NCI-H748 (cell line): ENCODE data around the gene TMEM107.

ENCODE experiments used
- DNase-seq: peaks from one replicate; lab custom pipeline; 2025; ENCODE audit not compliant: unreplicated experiment; lab: John Stamatoyannopoulos, UW

Gene TMEM107

GRCh38 chr17:8189711-8190477 lies 13.7 kb upstream of the TMEM107 start, which contains the start of gene BORCS6:
BORCS6 (minus strand) TSS chr17:8190180; CDS start chr17:8190140, 40 bp downstream.
- peak; percentile 99 for DNase-seq

GRCh38 chr17:8189041-8189710 lies 13.0 kb upstream of the TMEM107 start:
- DNase-seq, result peak; percentile 58

GRCh38 chr17:8188263-8188839 lies 12.2 kb upstream of the TMEM107 start:
- peak; percentile 53 for DNase-seq

- DNase-seq, result peak; percentile 99
Measured at GRCh38 chr17:8187517-8188262, 11.5 kb upstream of the TMEM107 start.

GRCh38 chr17:8186787-8187516 lies 10.8 kb upstream of the TMEM107 start:
- DNase-seq, result peak; percentile 98

- DNase-seq, result no peak
Measured at GRCh38 chr17:8186446-8186786, 10.2 kb upstream of the TMEM107 start.

GRCh38 chr17:8185582-8186445 lies 9.6 kb upstream of the TMEM107 start:
- DNase-seq, result peak; percentile 94

GRCh38 chr17:8176998-8177731 lies 985 bp upstream of the TMEM107 start:
- no peak for DNase-seq

GRCh38 chr17:8175795-8176196 lies 384 bp downstream of the TMEM107 start:
- peak; percentile 63 for DNase-seq

- DNase-seq, result peak; percentile 82
Measured at GRCh38 chr17:8173871-8174322, 2.3 kb downstream of the TMEM107 start.

GRCh38 chr17:8173056-8173870 lies 2.9 kb downstream of the TMEM107 start:
- peak; percentile 100 for DNase-seq

- peak; percentile 27 for DNase-seq
Measured at GRCh38 chr17:8170186-8170585, 6.0 kb downstream of the TMEM107 start.

GRCh38 chr17:8167526-8167925 lies 8.7 kb downstream of the TMEM107 start:
- no peak for DNase-seq

- DNase-seq, result no peak
Measured at GRCh38 chr17:8166731-8167130, 9.4 kb downstream of the TMEM107 start.

GRCh38 chr17:8164815-8165131 lies 11.4 kb downstream of the TMEM107 start:
- DNase-seq, result no peak

GRCh38 chr17:8163978-8164814 lies 12.0 kb downstream of the TMEM107 start:
- peak; percentile 59 for DNase-seq
